GM06990 (cell line): ENCODE data around the gene NEUROD1.

Source experiments
- DNase-seq: peaks from one replicate; pipeline ENCODE4 v3.0.0-alpha.2; 2011; ENCODE audit not compliant: insufficient read length; ENCODE audit errors: extremely low read depth
- H3K27me3 ChIP-seq: replicated peaks from 2 replicates; pipeline ENCODE4 v1.6.0; 2011; ENCODE audit warnings: low read length; ENCODE audit not compliant: control insufficient read depth, insufficient read depth
- H3K36me3 ChIP-seq: 2 replicates; pipeline ENCODE4 v1.5.1; 2011; ENCODE audit warnings: low read length; ENCODE audit not compliant: control insufficient read depth, insufficient read depth
- H3K4me3 ChIP-seq: replicated peaks from 2 replicates; pipeline ENCODE4 v1.5.1; 2011; ENCODE audit warnings: low read depth, mild to moderate bottlenecking, control low read depth, low read length
- CTCF ChIP-seq: IDR thresholded peaks from 2 replicates; pipeline ENCODE4 v1.5.1; 2011; ENCODE audit warnings: low read length, control low read depth, mild to moderate bottlenecking, inconsistent platforms; ENCODE audit not compliant: insufficient read depth, poor library complexity, severe bottlenecking

NEUROD1 gene

GRCh38 chr2:181662287-181662686, 18.0 kb downstream of the NEUROD1 start:
- no peak for DNase-seq
- Histone ChIP-seq H3K4me3 (no peak overlapping the region), H3K27me3 (no peaks in the 10 kb centered on the region; the same call in none of the 2 replicates), H3K36me3 (no peaks in the 10 kb centered on the region)
- TF ChIP-seq CTCF, result no peak

- no peak overlapping the region for H3K4me3 ChIP-seq
- no peak for DNase-seq
- H3K27me3 ChIP-seq, result no peaks in the 10 kb centered on the region; the same call in none of the 2 replicates
- no peaks in the 10 kb centered on the region for H3K36me3 ChIP-seq
- no peak for TF ChIP-seq CTCF
Observed at GRCh38 chr2:181660181-181660580, 20.1 kb downstream of the NEUROD1 start.

GRCh38 chr2:181658444-181658843, 21.9 kb downstream of the NEUROD1 start:
- H3K36me3 ChIP-seq, result no peaks in the 10 kb centered on the region
- TF ChIP-seq CTCF, result no peak
- no peak overlapping the region for H3K4me3 ChIP-seq
- no peak for DNase-seq
- H3K27me3 ChIP-seq, result no peaks in the 10 kb centered on the region; the same call in none of the 2 replicates

GRCh38 chr2:181657379-181657778, 22.9 kb downstream of the NEUROD1 start:
- no peak for DNase-seq
- no peak overlapping the region for H3K4me3 ChIP-seq
- TF ChIP-seq CTCF, result no peak
- no peaks in the 10 kb centered on the region; the same call in none of the 2 replicates for H3K27me3 ChIP-seq
- H3K36me3 ChIP-seq, result no peaks in the 10 kb centered on the region

GRCh38 chr2:181656450-181657291, 23.6 kb downstream of the NEUROD1 start, which contains the start of gene CERKL:
CERKL (minus strand) TSS chr2:181657105; CDS start chr2:181657006, 99 bp downstream.
- peak; percentile 26 for TF ChIP-seq CTCF
- DNase-seq, result peak; percentile 36
- Histone ChIP-seq H3K27me3 (no peaks in the 10 kb centered on the region; the same call in none of the 2 replicates), H3K36me3 (no peaks in the 10 kb centered on the region), H3K4me3 (peak within 1 kb of the TSS; percentile 56)

- Histone ChIP-seq H3K4me3 (no peak overlapping the region), H3K36me3 (no peaks in the 10 kb centered on the region), H3K27me3 (no peaks in the 10 kb centered on the region; the same call in 1 of the 2 replicates)
- TF ChIP-seq CTCF, result no peak
- no peak for DNase-seq
Observed at GRCh38 chr2:181655519-181655918, 24.8 kb downstream of the NEUROD1 start.
